B cell (primary cell): Measurements from ENCODE around the gene ATP4B. TPM values are rescaled to one million over a fixed set of nuclear protein-coding genes. Genes with fewer than 3 reads are reported as not detected.

Source experiments
- ATAC-seq: fragments of 200-7000 bp; cut with Tn5 transposase; one replicate; pipeline ENCODE4 v1.10.0; 2021; ENCODE audit warnings: low read depth, mild to moderate bottlenecking, moderate number of reproducible peaks, moderate library complexity
- CTCF ChIA-PET: fragments of 350-600 bp; sonication (Branson Sonifier 250); formaldehyde crosslinking; loops from one replicate; lab custom pipeline; 2021; ENCODE audit warnings: antibody characterized with exemption, inconsistent platforms; lab: Charles Lee
- POLR2A ChIA-PET: fragments of 350-600 bp; sonication (Branson Sonifier 250); formaldehyde crosslinking; loops from one replicate; lab custom pipeline; 2021; ENCODE audit warnings: antibody characterized with exemption; lab: Charles Lee
- DNase-seq: peaks from one replicate; pipeline ENCODE4 v3.0.0; 2013
- H2AFZ ChIP-seq: 2 replicates; pipeline ENCODE4 v1.6.1; 2012; ENCODE audit warnings: mild to moderate bottlenecking, low read depth, low read length; ENCODE audit not compliant: insufficient read depth, poor library complexity, severe bottlenecking
- H3K27ac ChIP-seq, 2 donors: 1 replicate in 1 of 2; 2 replicates in 1 of 2; pipeline ENCODE4 v1.5.1; 2012 to 2013; ENCODE audit warnings: low read length in 2 of 2, mild to moderate bottlenecking in 2 of 2, moderate library complexity in 1 of 2
- H3K27me3 ChIP-seq, 4 experiments: fragments of 200-600 bp in 1 of 4; sonication (generic) in 1 of 4; replicated peaks in 1 of 4; 1 replicate in 2 of 4; 2 replicates in 2 of 4; pipeline versions ENCODE4 v1.6.1 to v1.7.0; 2013 to 2016; ENCODE audit warnings: low read length in 3 of 4, mild to moderate bottlenecking in 2 of 4, mixed read lengths in 1 of 4, moderate library complexity in 1 of 4; ENCODE audit not compliant: insufficient read depth in 4 of 4, control insufficient read depth in 3 of 4; ENCODE audit errors: control extremely low read depth in 1 of 4
- H3K36me3 ChIP-seq, 2 experiments: replicated peaks in 1 of 2; 1 replicate in 1 of 2; 2 replicates in 1 of 2; pipeline versions ENCODE4 v1.6.1 to v1.7.1; 2013; ENCODE audit warnings: low read length in 1 of 2; ENCODE audit not compliant: insufficient read depth in 2 of 2, control insufficient read depth in 1 of 2; ENCODE audit errors: control extremely low read depth in 1 of 2, extremely low read depth in 1 of 2
- H3K4me1 ChIP-seq, 2 donors: fragments of 200-600 bp in 1 of 2; sonication (generic) in 1 of 2; 1 replicate in 1 of 2; 2 replicates in 1 of 2; pipeline versions ENCODE4 v1.5.1 to v1.6.1; 2013 to 2017; ENCODE audit warnings: low read length in 2 of 2; ENCODE audit not compliant: control insufficient read depth in 2 of 2, insufficient read depth in 2 of 2
- H3K4me2 ChIP-seq: replicated peaks from 2 replicates; pipeline ENCODE3; 2012; ENCODE audit warnings: mild to moderate bottlenecking, low read depth, low read length; ENCODE audit not compliant: poor library complexity, severe bottlenecking
- H3K4me3 ChIP-seq, 5 experiments: fragments of 200-600 bp in 1 of 5; sonication (generic) in 1 of 5; 1 replicate in 3 of 5; 2 replicates in 2 of 5; pipeline versions ENCODE4 v1.5.1 to v1.7.0; 2011 to 2016; ENCODE audit warnings: low read length in 4 of 5, mild to moderate bottlenecking in 4 of 5, low read depth in 2 of 5, control low read depth in 1 of 5, moderate library complexity in 1 of 5; ENCODE audit not compliant: insufficient read depth in 1 of 5; ENCODE audit errors: control extremely low read depth in 1 of 5, extremely low read depth in 1 of 5
- H3K79me2 ChIP-seq: fragments of 200-600 bp; sonication (generic); one replicate; pipeline ENCODE4 v1.6.0; 2016; ENCODE audit warnings: low read length; ENCODE audit not compliant: control insufficient read depth, insufficient read depth
- H3K9ac ChIP-seq: fragments of 200-600 bp; sonication (generic); 2 replicates; pipeline ENCODE4 v1.6.1; 2017; ENCODE audit warnings: mild to moderate bottlenecking, low read length, moderate library complexity
- H3K9me3 ChIP-seq, 3 donors: one replicate each; pipeline versions ENCODE4 v1.6.1 to v1.7.1; 2013; ENCODE audit warnings: low read length in 2 of 3; ENCODE audit not compliant: control insufficient read depth in 2 of 3, insufficient read depth in 1 of 3; ENCODE audit errors: control extremely low read depth in 1 of 3
- H4K20me1 ChIP-seq: 2 replicates; pipeline ENCODE4 v1.6.0; 2012; ENCODE audit warnings: mild to moderate bottlenecking, low read length; ENCODE audit not compliant: insufficient read depth, control insufficient read depth, poor library complexity, severe bottlenecking
- H3K27ac Mint-ChIP-seq: one replicate; pipeline ENCODE4 v1.8.0; 2021; ENCODE audit warnings: mixed read lengths
- H3K27me3 Mint-ChIP-seq: one replicate; pipeline ENCODE4 v1.8.0; 2021; ENCODE audit warnings: mixed read lengths
- H3K4me1 Mint-ChIP-seq: one replicate; pipeline ENCODE4 v1.8.0; 2021; ENCODE audit warnings: mixed read lengths
- H3K4me3 Mint-ChIP-seq: one replicate; pipeline ENCODE4 v1.8.0; 2021; ENCODE audit warnings: mixed read lengths
- H3K9me3 Mint-ChIP-seq: one replicate; pipeline ENCODE4 v1.8.0; 2022; ENCODE audit warnings: mixed read lengths; ENCODE audit not compliant: insufficient read depth
- CTCF ChIP-seq: fragments of 200-600 bp; IDR thresholded peaks from one replicate; pipeline ENCODE4 v1.8.0; 2022; ENCODE audit warnings: antibody characterized with exemption, mild to moderate bottlenecking
- EZH2 ChIP-seq: IDR thresholded peaks from 2 replicates; pipeline ENCODE4 v1.6.1; 2012; ENCODE audit warnings: borderline replicate concordance, low read depth, mild to moderate bottlenecking, moderate library complexity, low read length; ENCODE audit not compliant: insufficient read depth, poor library complexity, severe bottlenecking
- WGBS: methylation state at CpG from one replicate; pipeline ENCODE4 v1.1.5; 2013; ENCODE audit warnings: missing lambda C conversion rate; ENCODE audit not compliant: insufficient coverage; 5-methylcytosine and 5-hydroxymethylcytosine counted together
- intact Hi-C: fragments of 100-400 bp; cut with micrococcal nuclease; formaldehyde crosslinking; loops from one replicate; pipeline ENCODE4 v1.10.0; 2022
- polyA plus RNA-seq: library from polyadenylated mRNA; depleted of rRNA; stranded (reverse); fragments of >200 nt; gene quantifications from 2 replicates; pipeline ENCODE4 v1.2.3, GENCODE V29; 2012
- total RNA-seq, 2 donors: library from RNA; stranded (reverse); fragments of 120-200 nt in 1 of 2; gene quantifications; 1 replicate in 1 of 2; 2 replicates in 1 of 2; pipeline versions ENCODE4 v1.2.3 to v1.2.4, GENCODE V29; 2013 to 2022

Gene ATP4B
- total and polyA plus RNA-seq, 2 donors (not counting 1 experiment from before 2014, with no cell fraction given) = not detected

- intact Hi-C loops = no loop called here
- H3K4me3 ChIP-seq = no peak overlapping the region
- H3K27me3 ChIP-seq = no peaks in the 10 kb centered on the region
- H3K9me3 ChIP-seq = peaks cover 0 to 17% (median 0%) of the 10 kb centered on the region in 3 donors
- H3K4me1 Mint-ChIP-seq = peaks cover 2% of the 10 kb centered on the region
- H4K20me1 ChIP-seq = peaks cover 3% of the 10 kb centered on the region
- no peaks in the 10 kb centered on the region for H3K4me1 ChIP-seq
- TF ChIP-seq EZH2 (no peak), CTCF (no peak)
- peaks cover 0 to 16% of the 10 kb centered on the region in 2 experiments for H3K36me3 ChIP-seq
- DNase-seq (no peak), ATAC-seq (no peak)
- CTCF ChIA-PET = no interaction called here
- WGBS = 95% methylated on average over 28 of the region's 28 CpGs
- no peak overlapping the region for H2AFZ ChIP-seq
- no peaks in the 10 kb centered on the region for H3K27me3 Mint-ChIP-seq
- peaks cover 92% of the 10 kb centered on the region for H3K79me2 ChIP-seq
- POLR2A ChIA-PET = no interaction called here
- H3K9me3 Mint-ChIP-seq = no peaks in the 10 kb centered on the region
- no peak overlapping the region for H3K4me3 Mint-ChIP-seq
- no peak overlapping the region for H3K9ac ChIP-seq
- no peak overlapping the region for H3K4me2 ChIP-seq
- H3K27ac ChIP-seq = no peak overlapping the region
- no peak overlapping the region for H3K27ac Mint-ChIP-seq
Measured at GRCh38 chr13:113601166-113602070, 56.6 kb downstream of the ATP4B start.

- Histone ChIP-seq H3K27ac (no peak overlapping the region), H3K27me3 (no peaks in the 10 kb centered on the region), H4K20me1 (peaks cover 3% of the 10 kb centered on the region), H3K4me1 (no peaks in the 10 kb centered on the region), H3K4me3 (no peak overlapping the region), H3K9me3 (peaks cover 0 to 17% (median 0%) of the 10 kb centered on the region in 3 donors), H2AFZ (no peak overlapping the region), H3K9ac (no peak overlapping the region), H3K4me2 (no peak overlapping the region), H3K36me3 (peaks cover 4 to 22% of the 10 kb centered on the region in 2 experiments), H3K79me2 (peaks cover 99% of the 10 kb centered on the region)
- H3K27me3 Mint-ChIP-seq = no peaks in the 10 kb centered on the region
- H3K4me1 Mint-ChIP-seq = no peaks in the 10 kb centered on the region
- ChIA-PET CTCF (no interaction called here), POLR2A (no interaction called here)
- no peak for TF ChIP-seq CTCF
- TF ChIP-seq EZH2 = no peak
- H3K9me3 Mint-ChIP-seq = no peaks in the 10 kb centered on the region
- WGBS = 96% methylated on average over 12 of the region's 12 CpGs
- DNase-seq (no peak), ATAC-seq (no peak)
- intact Hi-C loops = no loop called here
- H3K4me3 Mint-ChIP-seq = no peak overlapping the region
- no peak overlapping the region for H3K27ac Mint-ChIP-seq
Measured at GRCh38 chr13:113599391-113599790, 58.6 kb downstream of the ATP4B start.
